GM23338 (cell line): ENCODE measurements around the gene VEGFC. TPM values are rescaled to one million over a fixed set of nuclear protein-coding genes. Genes with fewer than 3 reads are reported as not detected.

ENCODE experiments used
- ATAC-seq: fragments of 200-7000 bp; cut with Tn5 transposase; 3 replicates; pipeline ENCODE4 v1.9.1; 2020
- DNase-seq: peaks from one replicate; pipeline ENCODE4 v3.0.0-alpha.2; 2015; ENCODE audit warnings: low spot score
- H2AFZ ChIP-seq: fragments of 200-600 bp; sonication (generic); 2 replicates; pipeline ENCODE4 v1.8.0; 2016; ENCODE audit warnings: antibody characterized with exemption, mild to moderate bottlenecking, moderate library complexity
- H3F3A ChIP-seq: fragments of 200-600 bp; sonication (generic); replicated peaks from 2 replicates; pipeline ENCODE4 v1.8.0; 2017; ENCODE audit warnings: antibody characterized with exemption, mixed run types, low read depth
- H3K27ac ChIP-seq: fragments of 200-600 bp; sonication (generic); 2 replicates; pipeline ENCODE4 v1.6.1; 2016; ENCODE audit warnings: low read depth
- H3K27me3 ChIP-seq: fragments of 200-600 bp; sonication (generic); 2 replicates; pipeline ENCODE4 v1.8.0; 2016; ENCODE audit warnings: mild to moderate bottlenecking, mixed run types, moderate library complexity; ENCODE audit not compliant: insufficient read depth
- H3K36me3 ChIP-seq: fragments of 200-600 bp; sonication (generic); 2 replicates; pipeline ENCODE4 v1.8.0; 2016; ENCODE audit warnings: mild to moderate bottlenecking; ENCODE audit not compliant: insufficient read depth
- H3K4me1 ChIP-seq: fragments of 200-600 bp; sonication (generic); 2 replicates; pipeline ENCODE4 v1.8.0; 2016; ENCODE audit warnings: mild to moderate bottlenecking, moderate library complexity; ENCODE audit not compliant: insufficient read depth
- H3K4me2 ChIP-seq: fragments of 200-600 bp; sonication (generic); 2 replicates; pipeline ENCODE4 v1.7.1; 2017; ENCODE audit warnings: mixed run types
- H3K4me3 ChIP-seq: fragments of 200-600 bp; sonication (generic); 2 replicates; pipeline ENCODE4 v1.6.1; 2016; ENCODE audit warnings: mixed run types
- H3K79me2 ChIP-seq: fragments of 200-600 bp; sonication (generic); replicated peaks from 2 replicates; pipeline ENCODE4 v1.8.0; 2017; ENCODE audit warnings: mild to moderate bottlenecking; ENCODE audit not compliant: insufficient read depth
- H3K9me2 ChIP-seq: fragments of 200-600 bp; sonication (generic); 2 replicates; pipeline ENCODE4 v1.8.0; 2017; ENCODE audit not compliant: insufficient read depth
- H4K20me1 ChIP-seq: fragments of 200-600 bp; sonication (generic); replicated peaks from 2 replicates; pipeline ENCODE4 v1.8.0; 2017; ENCODE audit warnings: mild to moderate bottlenecking; ENCODE audit not compliant: insufficient read depth
- H3K27ac Mint-ChIP-seq: 2 replicates; pipeline ENCODE4 v1.8.0; 2020; ENCODE audit warnings: inconsistent platforms, mild to moderate bottlenecking, moderate library complexity, mixed read lengths
- H3K27me3 Mint-ChIP-seq: 3 replicates; pipeline ENCODE4 v1.8.0; 2022; ENCODE audit warnings: low read depth, mild to moderate bottlenecking, moderate library complexity, mixed read lengths, inconsistent platforms; ENCODE audit not compliant: insufficient read depth, poor library complexity
- H3K36me3 Mint-ChIP-seq: 3 replicates; pipeline ENCODE4 v1.8.0; 2021; ENCODE audit warnings: low read depth, mild to moderate bottlenecking, inconsistent platforms, moderate library complexity, mixed read lengths
- H3K4me1 Mint-ChIP-seq: 3 replicates; pipeline ENCODE4 v1.8.0; 2020; ENCODE audit warnings: mild to moderate bottlenecking, inconsistent platforms, mixed read lengths
- H3K4me3 Mint-ChIP-seq: 3 replicates; pipeline ENCODE4 v1.8.0; 2021; ENCODE audit warnings: moderate library complexity, mild to moderate bottlenecking, inconsistent platforms, mixed read lengths
- H3K9me3 Mint-ChIP-seq: 3 replicates; pipeline ENCODE4 v1.8.0; 2020; ENCODE audit warnings: moderate library complexity, mild to moderate bottlenecking, inconsistent platforms, mixed read lengths
- CREB1 ChIP-seq: fragments of 250-450 bp; sonication (Bioruptor Pico); IDR thresholded peaks from 2 replicates; pipeline ENCODE4 v1.5.0; 2020; ENCODE audit warnings: low read depth, mild to moderate bottlenecking, moderate library complexity
- EZH2 ChIP-seq: fragments of 200-600 bp; sonication (generic); IDR thresholded peaks from one replicate; pipeline ENCODE4 v1.8.0; 2017; ENCODE audit warnings: antibody characterized with exemption, mild to moderate bottlenecking, low read depth; ENCODE audit not compliant: unreplicated experiment
- EZH2phosphoT487 ChIP-seq: fragments of 200-600 bp; sonication (generic); IDR thresholded peaks from one replicate; pipeline ENCODE4 v1.8.1; 2018; ENCODE audit warnings: antibody characterized with exemption; ENCODE audit not compliant: unreplicated experiment
- JUNB ChIP-seq: IDR thresholded peaks from one replicate; pipeline ENCODE4 v1.6.1; 2016; ENCODE audit warnings: antibody characterized with exemption; ENCODE audit not compliant: unreplicated experiment
- NANOG ChIP-seq: IDR thresholded peaks from 2 replicates; pipeline ENCODE4 v1.6.1; 2016; ENCODE audit warnings: antibody characterized with exemption, borderline replicate concordance
- POLR2AphosphoS5 ChIP-seq: IDR thresholded peaks from 2 replicates; pipeline ENCODE4 v1.6.1; 2016; ENCODE audit warnings: antibody characterized with exemption, low read depth
- STAT1 ChIP-seq: IDR thresholded peaks from one replicate; pipeline ENCODE4 v1.6.1; 2016; ENCODE audit warnings: antibody characterized with exemption; ENCODE audit not compliant: unreplicated experiment
- ZNF114 ChIP-seq: fragments of 250-450 bp; sonication (Bioruptor Pico); IDR thresholded peaks from 2 replicates; pipeline ENCODE4 v1.5.0; 2020; ENCODE audit warnings: mild to moderate bottlenecking, moderate library complexity
- ZNF331 ChIP-seq: fragments of 250-450 bp; sonication (Bioruptor Pico); IDR thresholded peaks from 2 replicates; pipeline ENCODE4 v1.5.0; 2020; ENCODE audit warnings: low read depth, mild to moderate bottlenecking, moderate library complexity
- ZNF462 ChIP-seq: fragments of 250-450 bp; sonication (Bioruptor Pico); IDR thresholded peaks from 2 replicates; pipeline ENCODE4 v1.5.0; 2020; ENCODE audit warnings: mild to moderate bottlenecking, moderate library complexity
- polyA plus RNA-seq: library from polyadenylated mRNA; unstranded; fragments of >200 nt; fragmentation: Nextera tagmentation; extraction: Ambion mirVana; gene quantifications from 2 replicates; pipeline ENCODE4 v1.2.1, GENCODE V29; 2016
- total RNA-seq: library from RNA; depleted of rRNA; stranded (reverse); fragments of >200 nt; shearing (Covaris generic); gene quantifications from 2 replicates; pipeline ENCODE4 v1.2.3, GENCODE V29; 2014
- TF ChIP-seq, protein P1 (sequence below): IDR thresholded peaks from 2 replicates; pipeline ENCODE4 v1.6.1; 2016; ENCODE audit warnings: antibody characterized with exemption
- TF ChIP-seq, protein P2 (sequence below): IDR thresholded peaks from one replicate; pipeline ENCODE4 v1.6.1; 2018; ENCODE audit warnings: antibody characterized with exemption; ENCODE audit not compliant: unreplicated experiment
- TF ChIP-seq, protein P3 (sequence below), 2 experiments: fragments of 200-600 bp in 1 of 2; sonication (generic) in 1 of 2; conservative IDR thresholded peaks; 2 replicates each; pipeline versions ENCODE4 v1.5.1 to v1.6.1; 2016 to 2017; ENCODE audit warnings: antibody characterized with exemption in 2 of 2, low read depth in 2 of 2, mild to moderate bottlenecking in 2 of 2, moderate library complexity in 1 of 2

Gene VEGFC
- total and polyA plus RNA-seq, 2 experiments from 2014 or later = 0.87 to 1.1 TPM

DNA sequence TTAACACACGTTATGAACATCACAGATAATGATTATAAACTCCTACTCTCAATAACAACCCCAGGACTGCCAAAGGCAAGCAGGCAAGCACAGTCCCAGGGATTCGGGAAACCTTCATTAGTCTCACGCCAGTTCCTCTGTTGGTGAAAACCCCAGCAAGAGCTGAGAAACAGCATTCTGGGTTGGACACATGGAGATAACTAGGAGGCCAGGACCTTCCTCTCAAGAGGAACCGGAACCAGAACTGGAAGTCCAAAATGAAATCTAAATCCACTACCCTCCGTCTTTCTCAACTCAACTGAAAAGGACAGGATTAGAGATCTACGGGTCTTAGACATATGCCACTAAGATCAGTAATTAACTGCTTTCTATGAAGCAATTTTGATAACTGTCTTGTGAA lies 3.8 kb downstream of the VEGFC start:
- Histone ChIP-seq H2AFZ (no peak overlapping the region), H3K79me2 (no peaks in the 10 kb centered on the region; the same call in 1 of the 2 replicates), H3K36me3 (no peaks in the 10 kb centered on the region), H3K4me1 (no peaks in the 10 kb centered on the region), H4K20me1 (0 out of 2 replicates have a peak, but pooled peaks cover 3% of the 10 kb centered on the region), H3K27me3 (peaks cover 27% of the 10 kb centered on the region), H3K4me2 (no peak overlapping the region), H3K9me2 (no peaks in the 10 kb centered on the region), H3K27ac (no peak overlapping the region), H3F3A (0 out of 2 replicates have a peak, but pooled peaks cover 3% of the 10 kb centered on the region), H3K4me3 (no peak overlapping the region)
- Mint-ChIP-seq H3K27me3 (peaks cover 20% of the 10 kb centered on the region), H3K27ac (no peak overlapping the region), H3K4me3 (no peak overlapping the region), H3K4me1 (peaks cover 8% of the 10 kb centered on the region; the same call in 2 of the 3 replicates), H3K9me3 (no peaks in the 10 kb centered on the region), H3K36me3 (no peaks in the 10 kb centered on the region)
- ATAC-seq = no peak
- no peak for DNase-seq
- no peak for TF ChIP-seq EZH2
- TF ChIP-seq ZNF462 = no peak
- no peak for TF ChIP-seq CREB1
- TF ChIP-seq, protein P1, sequence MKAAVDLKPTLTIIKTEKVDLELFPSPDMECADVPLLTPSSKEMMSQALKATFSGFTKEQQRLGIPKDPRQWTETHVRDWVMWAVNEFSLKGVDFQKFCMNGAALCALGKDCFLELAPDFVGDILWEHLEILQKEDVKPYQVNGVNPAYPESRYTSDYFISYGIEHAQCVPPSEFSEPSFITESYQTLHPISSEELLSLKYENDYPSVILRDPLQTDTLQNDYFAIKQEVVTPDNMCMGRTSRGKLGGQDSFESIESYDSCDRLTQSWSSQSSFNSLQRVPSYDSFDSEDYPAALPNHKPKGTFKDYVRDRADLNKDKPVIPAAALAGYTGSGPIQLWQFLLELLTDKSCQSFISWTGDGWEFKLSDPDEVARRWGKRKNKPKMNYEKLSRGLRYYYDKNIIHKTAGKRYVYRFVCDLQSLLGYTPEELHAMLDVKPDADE = no peak
- no peak for TF ChIP-seq POLR2AphosphoS5
- no peak for TF ChIP-seq NANOG
- TF ChIP-seq, protein P2, sequence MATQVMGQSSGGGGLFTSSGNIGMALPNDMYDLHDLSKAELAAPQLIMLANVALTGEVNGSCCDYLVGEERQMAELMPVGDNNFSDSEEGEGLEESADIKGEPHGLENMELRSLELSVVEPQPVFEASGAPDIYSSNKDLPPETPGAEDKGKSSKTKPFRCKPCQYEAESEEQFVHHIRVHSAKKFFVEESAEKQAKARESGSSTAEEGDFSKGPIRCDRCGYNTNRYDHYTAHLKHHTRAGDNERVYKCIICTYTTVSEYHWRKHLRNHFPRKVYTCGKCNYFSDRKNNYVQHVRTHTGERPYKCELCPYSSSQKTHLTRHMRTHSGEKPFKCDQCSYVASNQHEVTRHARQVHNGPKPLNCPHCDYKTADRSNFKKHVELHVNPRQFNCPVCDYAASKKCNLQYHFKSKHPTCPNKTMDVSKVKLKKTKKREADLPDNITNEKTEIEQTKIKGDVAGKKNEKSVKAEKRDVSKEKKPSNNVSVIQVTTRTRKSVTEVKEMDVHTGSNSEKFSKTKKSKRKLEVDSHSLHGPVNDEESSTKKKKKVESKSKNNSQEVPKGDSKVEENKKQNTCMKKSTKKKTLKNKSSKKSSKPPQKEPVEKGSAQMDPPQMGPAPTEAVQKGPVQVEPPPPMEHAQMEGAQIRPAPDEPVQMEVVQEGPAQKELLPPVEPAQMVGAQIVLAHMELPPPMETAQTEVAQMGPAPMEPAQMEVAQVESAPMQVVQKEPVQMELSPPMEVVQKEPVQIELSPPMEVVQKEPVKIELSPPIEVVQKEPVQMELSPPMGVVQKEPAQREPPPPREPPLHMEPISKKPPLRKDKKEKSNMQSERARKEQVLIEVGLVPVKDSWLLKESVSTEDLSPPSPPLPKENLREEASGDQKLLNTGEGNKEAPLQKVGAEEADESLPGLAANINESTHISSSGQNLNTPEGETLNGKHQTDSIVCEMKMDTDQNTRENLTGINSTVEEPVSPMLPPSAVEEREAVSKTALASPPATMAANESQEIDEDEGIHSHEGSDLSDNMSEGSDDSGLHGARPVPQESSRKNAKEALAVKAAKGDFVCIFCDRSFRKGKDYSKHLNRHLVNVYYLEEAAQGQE = no peak
- TF ChIP-seq STAT1 = no peak
- TF ChIP-seq EZH2phosphoT487 = no peak
- TF ChIP-seq ZNF114 = no peak
- TF ChIP-seq JUNB = no peak
- TF ChIP-seq, protein P3, sequence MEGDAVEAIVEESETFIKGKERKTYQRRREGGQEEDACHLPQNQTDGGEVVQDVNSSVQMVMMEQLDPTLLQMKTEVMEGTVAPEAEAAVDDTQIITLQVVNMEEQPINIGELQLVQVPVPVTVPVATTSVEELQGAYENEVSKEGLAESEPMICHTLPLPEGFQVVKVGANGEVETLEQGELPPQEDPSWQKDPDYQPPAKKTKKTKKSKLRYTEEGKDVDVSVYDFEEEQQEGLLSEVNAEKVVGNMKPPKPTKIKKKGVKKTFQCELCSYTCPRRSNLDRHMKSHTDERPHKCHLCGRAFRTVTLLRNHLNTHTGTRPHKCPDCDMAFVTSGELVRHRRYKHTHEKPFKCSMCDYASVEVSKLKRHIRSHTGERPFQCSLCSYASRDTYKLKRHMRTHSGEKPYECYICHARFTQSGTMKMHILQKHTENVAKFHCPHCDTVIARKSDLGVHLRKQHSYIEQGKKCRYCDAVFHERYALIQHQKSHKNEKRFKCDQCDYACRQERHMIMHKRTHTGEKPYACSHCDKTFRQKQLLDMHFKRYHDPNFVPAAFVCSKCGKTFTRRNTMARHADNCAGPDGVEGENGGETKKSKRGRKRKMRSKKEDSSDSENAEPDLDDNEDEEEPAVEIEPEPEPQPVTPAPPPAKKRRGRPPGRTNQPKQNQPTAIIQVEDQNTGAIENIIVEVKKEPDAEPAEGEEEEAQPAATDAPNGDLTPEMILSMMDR (conservative IDR thresholded peaks at IDR 0.05; ENCODE audit: low read depth in 2 of 2) = no peak
- TF ChIP-seq ZNF331 = no peak
